ENCODE measurements around the gene GLYATL1. TPM values are rescaled to one million over a fixed set of nuclear protein-coding genes. Genes with fewer than 3 reads are reported as not detected.

GLYATL1 gene
- total RNA-seq, 1 experiment from 2014 or later: not detected

- no peaks in the 10 kb centered on the region for H3K36me3 ChIP-seq (ENCODE audit: control insufficient read depth, insufficient read depth, low read length)
- intact Hi-C loops (cut with micrococcal nuclease; ENCODE audit: unreplicated experiment) (no loop called here), in situ Hi-C loops (cut with HindIII; ENCODE audit: low pct_unique_long_range_greater_than_20kb, low sequenced_read_pairs) (no loop called here)
- no peaks in the 10 kb centered on the region for H3K4me1 ChIP-seq (ENCODE audit: control insufficient read depth, insufficient read depth, low read length)
- no peak overlapping the region for H3K4me3 ChIP-seq (ENCODE audit: low read depth in 2 of 2, low read length in 2 of 2)
- CTCF ChIA-PET: no interaction called here
- POLR2A ChIA-PET: no interaction called here
- H3K27ac ChIP-seq (ENCODE audit: low read length): no peak overlapping the region
- no peak for TF ChIP-seq REST (IDR thresholded peaks at IDR 0.05; ENCODE audit: insufficient read depth in 1 of 2, low read depth in 2 of 2, low read length in 1 of 2)
- TF ChIP-seq SIN3A (IDR thresholded peaks at IDR 0.05; ENCODE audit: borderline replicate concordance, insufficient read depth, low read depth, low read length): no peak
- TF ChIP-seq POLR2AphosphoS5 (IDR thresholded peaks at IDR 0.05; ENCODE audit: low read depth, low read length): no peak
- no peak for TF ChIP-seq TCF7L2 (IDR thresholded peaks at IDR 0.05; ENCODE audit: low read depth, low read length)
- H3K9me3 ChIP-seq (ENCODE audit: control insufficient read depth, insufficient read depth, low read depth, low read length): no peaks in the 10 kb centered on the region
- H3K27me3 ChIP-seq (ENCODE audit: control insufficient read depth, insufficient read depth, low read length): 0 out of 2 replicates have a peak, but pooled peaks cover 3% of the 10 kb centered on the region
- DNase-seq (ENCODE audit: low read depth, low spot score): no peak
- no TSS peak for BruUV-seq (replicated peaks)
- ATAC-seq: no peak
These were observed 27.2 kb upstream of the GLYATL1 start for GRCh38 chr11:58912124-58912523.

GRCh38 chr11:58913685-58914084 is 25.6 kb upstream of the GLYATL1 start:
- intact Hi-C loops (cut with micrococcal nuclease; ENCODE audit: unreplicated experiment): no loop called here
- TF ChIP-seq CTCF (IDR thresholded peaks at IDR 0.05): no peak
- TF ChIP-seq REST (IDR thresholded peaks at IDR 0.05; ENCODE audit: insufficient read depth in 1 of 2, low read depth in 2 of 2, low read length in 1 of 2): no peak
- no peak for TF ChIP-seq SIN3A (IDR thresholded peaks at IDR 0.05; ENCODE audit: borderline replicate concordance, insufficient read depth, low read depth, low read length)
- no peak for TF ChIP-seq TCF7L2 (IDR thresholded peaks at IDR 0.05; ENCODE audit: low read depth, low read length)
- no peak for TF ChIP-seq POLR2AphosphoS5 (IDR thresholded peaks at IDR 0.05; ENCODE audit: low read depth, low read length)
- no TSS peak for BruUV-seq (replicated peaks)
- in situ Hi-C loops (cut with HindIII; ENCODE audit: low pct_unique_long_range_greater_than_20kb, low sequenced_read_pairs): no loop called here
- Histone ChIP-seq H3K27ac (ENCODE audit: low read length) (no peak overlapping the region), H3K27me3 (ENCODE audit: control insufficient read depth, insufficient read depth, low read length) (no peaks in the 10 kb centered on the region), H3K4me1 (ENCODE audit: control insufficient read depth, insufficient read depth, low read length) (no peaks in the 10 kb centered on the region), H3K36me3 (ENCODE audit: control insufficient read depth, insufficient read depth, low read length) (no peaks in the 10 kb centered on the region), H3K9me3 (ENCODE audit: control insufficient read depth, insufficient read depth, low read depth, low read length) (no peaks in the 10 kb centered on the region), H3K4me3 (ENCODE audit: low read depth in 2 of 2, low read length in 2 of 2) (no peak overlapping the region)
- DNase-seq (ENCODE audit: low read depth, low spot score): no peak
- ChIA-PET POLR2A (no interaction called here), CTCF (no interaction called here)
- no peak for ATAC-seq
